HG02973 (cell line): ENCODE results near the gene FKBP11.
"Not testable (repeated sequence)": the region's sequence is repeated elsewhere in the genome, so short reads cannot be mapped to it uniquely, and the experiment has no call there.

Experiments
- ATAC-seq: cut with Tn5 transposase; IDR thresholded peaks from one replicate; pipeline ENCODE4 v1.9.1; 2021; ENCODE audit warnings: moderate library complexity; ENCODE audit not compliant: unreplicated experiment

The FKBP11 gene

GRCh38 chr12:48917857-48918537 lies 7.3 kb downstream of the FKBP11 start:
- ATAC-seq = no peak

- no peak for ATAC-seq
Measured at GRCh38 chr12:48910196-48910595, 15.1 kb downstream of the FKBP11 start.

DNA sequence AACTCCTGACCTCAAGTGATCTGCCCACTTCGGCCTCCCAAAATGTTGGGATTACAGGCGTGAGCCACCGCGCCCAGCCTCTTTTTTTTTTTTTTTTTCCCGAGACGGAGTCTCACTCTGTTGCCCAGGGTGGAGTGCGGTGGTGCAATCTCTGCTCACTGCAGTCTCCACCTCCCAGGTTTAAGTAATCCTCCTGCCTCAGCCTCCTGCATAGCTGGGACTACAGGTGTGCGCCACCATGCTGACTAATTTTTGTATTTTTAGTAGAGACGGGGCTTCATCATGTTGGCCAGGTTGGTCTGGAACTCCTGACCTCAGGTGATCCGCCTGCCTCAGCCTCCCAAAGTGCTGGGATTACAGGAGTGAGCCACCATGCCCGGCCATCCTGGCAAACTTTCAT lies 15.6 kb downstream of the FKBP11 start:
- not testable (repeated sequence) for ATAC-seq

DNA sequence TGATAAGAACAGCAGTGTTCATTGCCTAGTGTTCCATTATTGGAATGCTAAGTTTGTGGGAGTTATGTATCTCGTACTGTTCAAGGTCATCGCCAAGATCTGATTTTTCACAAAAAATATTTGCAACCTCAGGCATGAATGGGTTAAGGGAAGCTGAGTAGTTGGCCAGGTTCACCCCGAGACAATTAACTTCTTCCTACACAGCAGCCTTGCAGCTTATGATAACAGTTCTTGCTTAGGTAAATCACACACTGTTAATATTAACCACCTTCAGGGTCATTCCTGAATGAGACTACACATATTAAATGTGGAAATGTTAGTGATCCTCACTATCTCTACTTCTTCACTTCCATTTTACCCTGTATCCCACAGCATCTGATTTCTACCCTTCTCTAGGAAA lies 18.0 kb downstream of the FKBP11 start:
- ATAC-seq = no peak

DNA sequence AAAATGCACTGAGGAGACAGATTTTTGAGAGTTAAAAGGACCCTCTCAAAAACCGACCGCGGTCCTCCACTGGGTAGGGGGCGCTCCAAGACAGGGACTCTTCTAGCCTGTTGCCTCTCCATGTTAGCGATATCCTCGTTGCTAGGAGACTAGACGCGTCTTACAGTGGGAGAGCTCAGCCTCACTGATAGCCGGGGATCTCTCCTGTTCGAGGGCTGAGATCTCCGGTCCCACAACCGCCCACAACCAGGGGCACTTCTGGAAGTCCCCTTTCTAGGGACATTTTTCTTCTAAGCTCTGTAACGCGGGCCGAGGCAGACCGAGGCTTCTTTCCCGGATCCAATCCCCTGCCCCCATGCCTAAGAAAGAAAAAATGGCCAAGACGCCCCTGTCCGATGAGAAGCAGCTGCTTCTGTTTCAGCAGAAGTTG lies 21.3 kb downstream of the FKBP11 start:
- peak; percentile 84 for ATAC-seq

GRCh38 chr12:48903363-48903981 lies 21.8 kb downstream of the FKBP11 start:
- ATAC-seq = no peak

- no peak for ATAC-seq
Measured at GRCh38 chr12:48901278-48901677, 24.0 kb downstream of the FKBP11 start.

- no peak for ATAC-seq
Measured at GRCh38 chr12:48899651-48900050, 25.6 kb downstream of the FKBP11 start.

DNA sequence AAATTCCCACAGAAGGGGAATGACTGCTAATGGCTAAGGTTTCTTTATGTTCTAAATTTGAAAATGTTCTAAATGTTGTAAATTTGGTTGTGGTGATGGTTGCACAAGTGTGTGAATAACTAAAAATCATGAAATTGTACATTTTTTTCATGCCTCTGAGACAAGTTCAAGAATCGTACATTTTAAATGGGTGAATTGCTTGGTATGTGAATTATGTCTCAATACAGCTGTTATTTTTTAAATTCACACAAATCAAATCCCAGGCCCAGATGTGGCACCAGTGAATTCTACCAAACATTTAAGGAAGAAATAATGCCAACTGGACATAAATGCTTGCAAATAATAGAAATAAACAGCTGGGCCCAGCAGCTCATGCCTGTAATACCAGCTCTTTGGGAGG lies 31.0 kb downstream of the FKBP11 start:
- no peak for ATAC-seq

DNA sequence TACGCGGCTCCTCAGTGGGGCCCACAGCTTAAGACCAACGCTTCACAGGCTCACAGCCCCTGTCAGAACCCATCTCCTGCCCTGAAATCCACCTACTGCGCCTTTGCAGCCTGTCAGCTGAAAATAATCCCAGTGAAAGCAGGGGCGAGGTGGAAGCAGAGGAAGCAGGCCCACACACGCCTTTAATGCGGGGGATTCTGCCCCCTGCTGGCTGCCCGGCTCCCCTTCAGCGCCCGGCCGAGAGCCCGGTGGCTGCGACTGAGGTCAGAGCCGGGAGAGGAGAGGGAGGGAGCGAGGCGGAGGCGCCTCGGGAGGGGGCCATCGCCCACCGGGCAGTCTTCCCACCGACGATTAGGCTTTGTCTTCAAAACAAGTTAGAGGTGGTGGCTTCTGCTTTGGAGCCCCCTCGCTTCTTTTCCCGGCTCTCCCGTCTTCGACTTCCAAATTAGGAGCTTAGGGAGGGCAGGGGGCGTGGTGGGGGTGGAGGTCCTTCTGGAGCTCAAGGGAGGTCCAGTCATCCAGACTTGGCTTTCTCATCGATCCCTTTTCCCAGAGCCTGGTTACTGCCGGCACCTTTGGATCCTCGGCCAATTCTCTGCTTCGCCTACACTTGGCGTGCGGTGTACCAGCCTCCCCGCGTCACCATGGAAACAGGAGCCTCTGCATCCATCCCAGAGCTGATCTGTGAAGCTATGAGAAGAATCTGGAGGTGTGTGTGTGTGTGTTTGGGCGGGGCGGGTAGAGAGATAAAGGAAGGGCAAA lies 34.5 kb downstream of the FKBP11 start:
- no peak for ATAC-seq

DNA sequence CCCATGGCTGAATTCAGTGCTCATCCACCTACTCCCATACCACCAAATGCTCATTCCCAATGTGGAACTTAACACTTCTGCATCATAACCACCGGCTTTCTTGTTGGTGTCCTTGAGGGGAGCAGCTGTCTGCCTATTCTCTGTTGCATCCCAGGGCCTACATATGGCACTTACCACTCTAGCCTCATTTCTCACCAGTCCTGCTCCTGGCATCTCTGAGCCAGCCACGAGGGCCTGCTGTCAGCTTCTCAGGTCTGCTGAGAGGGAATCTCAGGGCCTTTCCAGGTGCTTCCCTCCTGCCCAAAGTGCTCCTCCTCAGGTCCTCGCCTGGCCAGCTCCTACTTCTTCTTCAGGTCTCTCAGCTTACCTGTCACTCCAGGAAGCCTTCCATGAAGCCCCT lies 35.6 kb downstream of the FKBP11 start:
- no peak for ATAC-seq

GRCh38 chr12:48883305-48884161 lies 41.8 kb downstream of the FKBP11 start:
- ATAC-seq = no peak

DNA sequence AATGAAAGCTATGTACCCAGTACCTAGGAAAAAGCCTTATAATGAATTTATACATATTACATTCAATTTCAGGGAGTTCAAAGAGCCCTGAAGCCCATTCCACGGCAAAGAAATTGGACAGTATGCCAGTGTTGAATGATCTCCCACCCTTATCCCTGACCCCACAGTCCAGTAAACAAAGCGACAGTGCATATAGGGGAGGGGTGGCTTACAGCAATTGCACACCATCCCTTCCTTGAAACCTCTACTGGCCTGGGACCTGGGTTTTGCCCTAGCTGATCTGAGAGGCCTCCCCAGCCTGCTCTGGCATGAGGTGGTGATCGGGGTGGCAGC lies 42.4 kb downstream of the FKBP11 start:
- ATAC-seq = no peak

GRCh38 chr12:48882315-48882687 lies 43.0 kb downstream of the FKBP11 start:
- ATAC-seq = no peak

DNA sequence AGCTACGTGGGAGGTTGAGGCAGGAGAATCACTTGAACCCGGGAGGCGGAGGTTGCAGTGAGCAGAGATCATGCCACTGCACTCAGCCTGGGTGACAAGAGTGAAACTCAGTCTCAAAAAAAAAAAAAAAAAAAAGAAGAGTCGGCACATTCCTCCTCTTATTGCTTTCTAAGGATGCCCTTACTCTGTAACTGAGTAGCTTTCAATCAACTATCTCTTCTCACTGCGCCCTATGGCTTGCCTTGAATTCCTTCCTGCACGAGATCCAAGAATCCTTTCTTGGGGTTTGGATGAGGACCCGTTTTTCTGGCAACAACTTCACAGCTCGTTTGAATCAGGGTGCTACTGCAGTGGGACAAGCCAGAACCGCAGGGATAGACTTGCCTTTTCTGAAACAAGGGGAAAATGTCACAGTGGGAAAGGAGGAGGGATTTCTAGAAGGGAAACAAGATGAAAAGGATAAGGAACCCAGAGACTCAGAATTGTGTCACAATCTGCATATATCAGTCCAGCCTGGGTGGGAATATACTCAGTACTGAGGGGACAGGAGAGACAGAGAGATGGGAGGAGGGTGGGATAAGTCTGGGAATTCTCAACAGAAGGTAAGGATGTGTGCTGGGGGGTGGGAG lies 43.5 kb downstream of the FKBP11 start:
- no peak for ATAC-seq

DNA sequence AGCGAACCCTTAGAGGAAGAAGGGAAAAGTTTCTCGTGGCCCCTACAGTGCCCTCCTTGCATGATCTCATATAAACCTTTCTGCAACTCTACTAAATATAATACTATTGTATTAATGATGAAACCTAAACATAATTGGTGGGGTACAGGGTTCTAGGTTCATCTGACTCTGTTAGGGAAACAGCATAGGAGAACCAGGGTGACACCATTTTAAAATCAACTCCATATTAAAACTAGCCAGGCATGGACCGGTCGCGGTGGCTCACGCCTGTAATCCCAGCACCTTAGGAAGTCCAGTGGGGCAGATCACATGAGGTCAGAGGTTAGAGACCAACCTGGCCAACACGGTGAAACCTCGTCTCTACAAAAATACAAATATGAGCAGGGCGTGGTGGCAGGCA lies 44.6 kb downstream of the FKBP11 start:
- ATAC-seq = no peak

DNA sequence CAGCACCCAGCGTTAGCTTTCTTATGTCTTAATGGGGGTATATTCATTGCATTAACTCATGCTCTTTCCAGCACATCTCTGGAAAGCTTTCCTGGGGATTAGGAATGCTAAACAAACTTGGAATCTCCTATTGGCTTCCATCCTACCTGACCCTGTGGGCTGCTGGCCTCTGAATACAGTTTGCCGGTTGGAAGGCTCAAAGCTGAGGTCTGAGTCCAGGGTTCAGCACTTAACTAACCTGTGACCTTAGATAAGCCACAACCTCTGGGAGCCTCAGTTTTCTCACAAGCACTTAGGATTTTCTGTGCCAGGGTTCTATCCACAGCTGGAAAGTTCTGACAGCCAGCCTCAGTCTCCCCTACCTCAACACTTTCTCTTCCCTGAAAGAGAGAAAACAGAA lies 46.7 kb downstream of the FKBP11 start:
- no peak for ATAC-seq

GRCh38 chr12:48875944-48876515 lies 49.3 kb downstream of the FKBP11 start:
- no peak for ATAC-seq

DNA sequence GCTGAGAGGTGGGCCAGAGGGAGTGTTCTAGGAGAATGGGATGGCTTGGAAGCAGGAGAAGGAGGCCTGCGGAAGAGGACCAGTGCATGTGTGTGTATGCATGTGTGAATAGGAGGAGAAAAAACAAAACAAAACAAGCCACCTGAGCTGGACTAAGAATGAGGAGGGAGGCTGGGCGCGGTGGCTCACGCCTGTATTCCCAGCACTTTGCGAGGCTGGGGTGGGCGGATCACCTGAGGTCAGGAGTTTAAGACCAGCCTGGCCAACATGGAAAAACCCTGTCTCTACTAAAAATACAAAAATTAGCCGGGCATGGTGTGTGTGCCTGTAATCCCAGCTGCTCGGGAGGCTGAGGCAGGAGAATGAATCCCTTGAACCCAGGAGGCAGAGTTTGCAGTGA lies 51.8 kb downstream of the FKBP11 start:
- not testable (repeated sequence) for ATAC-seq

DNA sequence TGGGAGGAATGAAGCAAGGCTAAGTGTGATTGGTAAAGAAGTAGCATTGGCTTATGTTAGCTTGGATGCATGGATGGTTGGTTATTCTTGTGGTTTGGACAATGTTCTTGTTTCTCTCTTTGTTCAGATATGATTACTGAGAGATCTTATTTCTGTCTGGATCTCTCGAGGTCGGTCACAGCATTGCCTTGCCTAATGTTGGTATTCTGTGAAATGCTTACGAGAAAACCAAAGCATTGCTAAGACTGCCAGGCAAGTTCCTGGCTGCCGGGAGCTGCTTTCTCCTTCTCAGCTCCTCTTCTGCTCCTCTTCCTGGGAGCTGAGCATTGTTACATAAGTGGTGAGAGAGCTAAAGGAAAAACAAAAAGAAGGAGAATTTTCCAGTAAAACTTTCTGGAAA lies 52.2 kb downstream of the FKBP11 start:
- no peak for ATAC-seq
